HG03025 (cell line): ENCODE measurements around the gene PTPRG.

Experiments used
- ATAC-seq: cut with Tn5 transposase; IDR thresholded peaks from one replicate; pipeline ENCODE4 v1.9.1; 2021; ENCODE audit warnings: mild to moderate bottlenecking, moderate library complexity; ENCODE audit not compliant: unreplicated experiment, low FRiP score

PTPRG gene

DNA sequence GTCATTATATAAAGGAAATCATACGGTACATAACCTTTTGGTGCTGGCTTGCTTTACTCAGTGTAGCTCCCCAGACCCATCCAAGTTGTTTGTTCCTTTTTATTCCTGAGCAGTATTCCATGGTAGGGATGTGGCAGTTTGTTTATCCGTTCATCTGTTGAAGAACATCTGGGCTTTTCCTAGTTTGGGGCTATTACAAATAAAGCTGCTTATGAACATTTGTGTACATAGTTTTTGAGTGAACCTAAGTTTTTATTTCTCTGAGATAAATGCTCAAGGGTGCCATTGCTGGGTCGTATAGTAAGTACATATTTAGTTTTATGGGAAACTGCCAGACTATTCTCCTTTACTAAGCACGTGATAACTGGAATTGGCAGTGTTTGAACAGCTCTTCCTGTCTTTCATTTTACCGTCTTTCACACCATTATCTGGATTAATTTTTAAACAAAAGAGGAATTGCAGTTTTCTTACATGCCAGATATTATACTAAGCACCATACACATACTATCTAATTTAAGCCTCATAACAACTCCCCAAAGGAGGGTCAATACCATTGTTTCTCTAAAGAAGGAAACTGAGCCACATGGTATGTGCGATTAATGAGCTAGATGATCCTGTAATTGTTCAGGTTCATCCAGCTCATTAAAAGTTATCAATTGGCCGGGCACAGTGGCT is 85.6 kb downstream of the PTPRG start:
- no peak for ATAC-seq

DNA sequence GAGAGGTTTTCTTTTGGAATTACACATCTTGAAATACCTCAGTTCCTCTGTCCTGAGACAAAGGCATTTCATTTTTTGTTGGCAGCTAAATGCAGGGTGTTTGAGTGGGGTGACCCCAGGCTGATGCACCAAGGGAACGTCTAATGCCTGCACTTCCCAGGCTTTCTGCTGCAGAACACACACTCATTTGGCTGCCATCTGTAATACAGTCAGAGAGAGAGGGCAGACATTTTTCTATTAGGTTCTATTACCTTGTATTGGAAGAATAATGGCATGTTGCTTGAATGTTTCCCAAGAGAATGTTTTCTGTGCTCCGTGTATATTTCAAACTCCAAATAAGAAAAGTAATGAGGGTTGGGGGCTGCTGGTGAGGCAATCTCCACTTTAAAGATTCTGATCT is 87.1 kb downstream of the PTPRG start:
- ATAC-seq: no peak

DNA sequence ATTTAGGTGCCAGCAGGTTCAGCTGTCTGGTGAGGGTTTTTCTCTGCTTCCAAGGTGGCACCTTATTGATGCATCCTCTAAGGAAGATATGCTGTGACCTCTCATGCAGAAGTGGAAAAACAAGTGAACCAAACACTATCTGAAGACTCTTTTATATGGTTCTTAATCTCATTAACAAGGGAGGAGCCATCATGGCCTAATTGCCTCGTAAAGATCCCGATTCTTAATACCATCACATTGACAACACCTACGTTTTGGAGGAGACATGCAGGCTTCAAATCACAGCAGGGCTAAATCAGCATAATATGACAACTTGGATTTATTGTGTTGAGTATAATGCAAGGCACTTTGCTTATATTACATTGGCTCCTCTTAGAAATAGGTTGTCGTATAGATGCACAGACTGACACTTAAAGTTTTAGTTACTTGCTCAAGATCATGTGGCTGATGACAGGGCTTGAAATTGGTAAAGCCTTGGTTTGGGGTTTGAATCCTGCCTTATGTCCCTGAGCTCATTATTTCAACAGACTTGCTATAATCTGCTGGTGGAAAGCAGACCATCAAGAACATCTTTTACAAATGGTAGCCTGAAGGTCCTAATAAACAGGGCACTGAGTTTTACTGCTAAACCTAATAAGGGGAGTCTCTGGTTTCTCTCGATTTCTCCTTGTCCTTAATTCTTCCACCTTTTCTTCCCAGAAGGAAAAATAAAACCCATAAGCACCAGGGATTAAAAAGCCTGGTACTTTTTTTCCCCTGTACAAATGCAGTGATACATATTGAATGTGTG is 88.2 kb downstream of the PTPRG start:
- no peak for ATAC-seq

DNA sequence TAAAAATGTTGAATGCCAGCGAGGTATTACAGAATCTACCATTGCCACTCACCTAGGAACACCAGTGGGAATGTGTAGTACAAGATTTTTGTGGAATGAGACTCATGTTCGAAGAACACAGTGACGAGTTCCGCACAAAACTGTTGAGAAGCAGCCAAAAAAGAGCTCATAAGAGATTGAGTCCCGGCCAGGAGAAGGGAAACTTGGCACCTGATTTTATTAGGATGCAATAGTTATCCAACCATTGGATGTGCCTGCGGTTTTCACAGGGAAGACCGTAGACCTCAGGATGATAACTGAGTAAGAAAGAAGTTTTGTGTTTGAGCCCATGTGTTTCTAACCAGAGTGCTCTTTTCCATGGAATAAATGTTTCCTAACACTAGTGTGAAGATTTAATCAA is 88.9 kb downstream of the PTPRG start:
- ATAC-seq: no peak

DNA sequence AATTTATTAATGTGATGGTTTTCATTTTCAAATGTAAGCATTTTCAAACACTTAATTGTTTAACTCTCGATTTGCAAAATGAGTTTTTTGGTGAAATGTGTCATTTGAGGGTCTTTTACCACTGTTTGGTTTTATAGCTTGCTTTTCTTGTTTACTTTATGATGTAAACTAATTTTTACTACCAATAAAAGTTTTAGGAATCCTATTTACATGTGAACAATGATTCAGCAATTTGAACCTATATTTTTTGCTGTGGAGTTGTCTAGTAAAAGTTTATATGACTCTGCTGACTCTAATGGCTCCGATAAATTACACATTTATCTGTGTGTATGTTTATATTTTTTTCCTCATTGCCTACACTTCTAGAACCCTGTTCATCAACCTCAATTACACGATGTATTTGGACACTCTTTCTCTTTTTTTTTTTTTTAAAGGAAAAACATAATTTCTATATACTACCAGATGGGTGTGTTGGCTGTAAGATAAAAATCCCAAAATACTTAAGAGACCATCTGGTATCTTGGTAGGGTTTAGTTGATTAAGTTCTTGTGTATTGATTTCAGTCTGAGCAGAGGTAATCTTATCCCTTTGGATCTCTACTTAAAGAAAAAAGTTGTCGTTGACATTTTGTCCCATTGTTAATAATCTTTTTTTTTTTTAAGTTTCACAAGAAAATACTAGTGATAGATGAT is 89.5 kb downstream of the PTPRG start:
- no peak for ATAC-seq

DNA sequence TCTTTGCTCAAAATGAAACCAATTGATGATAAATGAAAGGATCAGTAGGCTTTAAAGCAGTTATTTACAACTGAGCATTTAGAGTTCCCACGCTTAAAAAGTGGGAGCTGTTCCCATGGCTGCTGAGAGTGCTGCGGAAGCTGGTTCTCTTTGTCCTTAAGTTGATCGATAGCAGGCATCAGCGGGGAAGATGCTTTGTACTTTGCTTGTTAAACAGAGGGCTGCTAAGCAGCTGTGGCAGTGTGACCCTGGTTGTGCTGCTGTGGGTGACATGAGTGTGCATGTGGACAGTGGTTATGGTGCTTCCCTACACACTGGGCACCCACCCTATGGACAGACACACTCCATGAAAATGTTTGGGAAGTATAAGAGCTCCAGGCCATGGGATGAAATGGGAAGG is 96.3 kb downstream of the PTPRG start:
- no peak for ATAC-seq

DNA sequence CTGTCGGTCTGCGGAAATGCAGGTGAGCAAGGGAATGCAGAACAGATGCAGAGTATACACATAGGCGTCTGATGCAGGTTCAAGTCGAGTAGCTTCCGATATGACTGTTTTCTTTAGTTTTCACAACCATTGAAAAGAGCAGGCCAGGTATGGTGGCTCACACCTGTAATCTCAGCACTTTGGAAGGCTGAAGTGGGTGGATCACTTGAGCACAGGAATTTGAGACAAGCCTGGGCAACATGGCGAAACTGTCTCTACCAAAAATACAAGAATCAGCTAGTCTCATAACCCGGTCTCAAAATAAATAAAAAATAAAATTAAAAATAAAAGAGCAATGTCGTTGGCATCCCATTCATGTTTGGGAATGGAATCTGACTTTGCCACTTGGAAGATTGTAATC is 101.5 kb downstream of the PTPRG start:
- ATAC-seq: no peak

DNA sequence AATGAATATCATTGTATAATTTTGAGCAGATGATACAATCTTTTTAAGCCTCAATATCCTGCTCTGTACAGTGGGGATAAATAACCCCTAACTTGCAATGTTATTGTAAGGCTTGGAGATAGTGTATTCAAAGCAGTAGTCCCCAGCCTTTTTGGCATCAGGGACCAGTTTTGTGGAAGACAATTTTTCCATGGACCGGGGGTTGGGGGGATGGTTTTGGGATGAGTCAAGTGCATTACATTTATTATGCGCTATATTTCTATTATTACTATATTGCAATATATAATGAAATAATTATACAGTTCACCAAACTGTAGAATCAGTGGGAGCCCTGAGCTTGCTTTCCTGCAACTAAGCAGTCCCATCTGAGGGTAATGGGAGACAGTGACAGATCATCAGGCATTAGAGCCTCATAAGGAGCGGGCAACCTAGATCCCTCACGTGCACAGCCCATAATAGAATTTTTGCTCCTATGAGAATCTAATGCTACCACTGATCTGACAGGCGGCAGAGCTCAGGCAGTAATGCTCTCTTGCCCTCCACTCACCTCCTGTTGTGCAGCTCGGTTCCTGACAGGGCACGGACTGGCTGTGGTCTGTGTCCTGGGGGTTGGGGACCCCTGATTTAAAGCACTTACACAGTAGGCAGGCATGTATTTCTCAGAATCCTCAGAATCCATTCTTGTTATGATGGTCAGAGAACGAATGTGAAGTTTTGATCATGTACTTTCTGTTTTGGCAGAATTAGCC is 102.2 kb downstream of the PTPRG start:
- no peak for ATAC-seq

DNA sequence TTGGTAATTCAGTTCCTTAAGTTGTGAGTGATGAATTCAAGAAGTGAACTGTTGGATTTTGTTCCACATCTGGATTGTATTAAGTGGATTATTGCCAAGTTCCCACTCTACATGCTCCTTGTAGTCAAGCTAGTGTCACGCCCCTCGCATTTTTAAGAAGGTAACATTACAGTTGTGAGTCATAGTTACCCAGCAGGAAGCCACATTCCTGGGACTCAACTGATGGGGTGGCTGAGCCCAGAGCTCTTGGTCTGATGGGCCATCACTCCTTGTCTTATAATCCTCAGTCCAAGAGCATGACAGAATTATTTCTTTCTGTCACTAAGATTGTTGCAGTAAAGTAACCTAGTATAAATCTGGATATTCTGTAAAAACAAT is 102.7 kb downstream of the PTPRG start:
- no peak for ATAC-seq

DNA sequence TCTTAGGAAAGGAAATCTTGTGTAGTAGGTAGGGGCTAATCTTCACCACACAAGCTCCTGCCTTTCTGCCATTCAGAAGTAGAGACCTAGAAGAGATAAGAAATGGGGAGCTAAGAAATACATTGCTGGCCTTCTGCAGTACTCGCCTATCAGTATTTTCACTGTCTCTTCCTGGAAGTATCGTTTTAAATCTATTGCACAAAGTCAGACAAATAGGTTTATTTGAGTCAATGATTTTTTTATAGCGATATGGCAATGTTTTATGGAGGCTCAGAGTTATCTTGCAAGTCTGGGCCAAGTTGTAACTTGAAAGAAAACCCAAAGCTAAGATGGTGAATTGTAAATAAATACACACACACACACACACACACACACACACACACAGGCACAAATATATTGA is 103.8 kb downstream of the PTPRG start:
- no peak for ATAC-seq

DNA sequence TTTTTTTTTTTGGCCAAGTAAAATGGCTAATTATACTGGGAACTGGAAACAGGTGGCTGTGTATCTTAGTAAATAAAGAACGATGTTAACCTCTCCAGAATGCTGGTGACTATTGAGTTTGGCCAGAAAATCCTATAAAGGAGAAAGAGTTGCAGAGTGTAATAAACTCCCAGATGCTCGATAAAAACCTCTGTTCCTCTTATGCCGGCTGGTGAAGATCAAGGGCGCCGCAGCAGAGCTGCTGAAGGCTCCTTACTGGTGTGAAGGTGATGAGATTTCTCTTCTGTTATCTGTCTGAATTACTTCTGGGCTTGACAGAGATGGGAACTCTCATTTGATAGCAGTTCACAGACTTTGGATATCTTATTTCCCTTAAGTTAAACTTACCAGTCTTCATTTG is 104.6 kb downstream of the PTPRG start:
- ATAC-seq: no peak

DNA sequence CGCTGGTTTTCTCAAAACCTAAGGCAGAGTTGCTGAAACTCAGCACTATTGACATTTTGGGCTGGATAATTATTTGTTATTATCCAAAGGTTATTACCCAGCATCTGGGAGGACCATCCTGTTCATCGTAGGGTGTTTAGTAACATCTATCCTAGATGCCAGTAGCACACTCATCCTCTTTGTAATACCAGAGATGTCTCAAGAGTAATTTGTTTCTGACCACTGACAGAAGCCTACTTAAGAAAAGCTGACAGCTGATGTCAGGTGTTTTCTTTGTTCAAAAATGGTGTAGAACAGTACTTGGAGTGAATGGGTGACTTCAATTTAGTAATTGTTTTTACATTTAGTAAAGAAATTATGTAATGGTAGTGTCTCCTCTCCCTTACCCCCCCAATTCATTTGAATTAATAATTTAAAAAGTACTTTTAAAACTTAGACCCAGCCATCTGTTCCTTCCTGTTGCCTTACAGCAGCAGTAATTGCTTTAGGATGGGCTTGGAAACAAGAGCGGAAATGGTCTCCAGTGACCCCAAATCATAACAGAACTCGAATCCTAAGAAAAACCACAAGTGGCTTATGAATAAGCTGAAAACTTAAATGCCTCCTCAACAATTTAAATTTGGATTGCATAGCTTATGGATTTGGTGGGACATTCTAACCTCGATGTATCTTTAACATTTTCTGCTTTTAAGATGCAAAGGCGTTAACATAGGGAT is 105.4 kb downstream of the PTPRG start:
- ATAC-seq: no peak

DNA sequence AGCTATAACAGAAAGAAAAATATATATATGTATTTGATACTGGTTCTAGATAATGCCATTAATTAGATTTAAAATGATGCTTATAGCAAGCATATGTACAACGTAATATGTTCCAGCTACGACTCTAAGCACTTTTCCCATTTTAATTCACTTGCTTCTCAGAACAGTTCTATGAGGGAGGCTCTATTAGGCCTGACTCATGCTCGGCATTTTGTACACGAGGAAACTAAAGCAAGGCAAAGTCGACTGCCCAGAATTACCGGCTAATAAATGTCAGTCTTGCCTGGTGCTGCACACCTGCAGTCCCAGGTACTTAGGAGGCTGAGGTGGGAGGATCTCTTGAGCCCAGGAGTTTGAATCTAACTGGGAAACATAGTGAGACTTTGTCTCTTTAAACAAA is 106.0 kb downstream of the PTPRG start:
- no peak for ATAC-seq

DNA sequence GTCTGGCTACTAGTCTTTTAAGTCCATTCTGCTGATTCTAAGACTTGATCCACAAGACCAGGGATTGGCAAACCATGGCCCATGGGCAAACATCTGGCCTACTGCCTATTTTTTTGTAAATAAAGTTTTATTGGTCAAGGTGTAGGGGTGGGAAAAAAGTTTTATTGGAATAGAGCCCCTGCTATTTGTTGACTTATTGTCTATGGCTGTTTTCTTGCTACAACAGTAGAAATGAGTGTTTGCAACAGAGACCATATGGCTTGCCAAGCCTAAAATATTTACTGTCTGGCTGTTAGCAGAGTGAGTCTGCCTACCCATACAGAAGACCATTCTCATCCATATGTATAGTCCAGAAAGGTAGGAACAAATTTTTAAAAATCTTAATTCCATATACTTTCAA is 106.4 kb downstream of the PTPRG start:
- no peak for ATAC-seq

DNA sequence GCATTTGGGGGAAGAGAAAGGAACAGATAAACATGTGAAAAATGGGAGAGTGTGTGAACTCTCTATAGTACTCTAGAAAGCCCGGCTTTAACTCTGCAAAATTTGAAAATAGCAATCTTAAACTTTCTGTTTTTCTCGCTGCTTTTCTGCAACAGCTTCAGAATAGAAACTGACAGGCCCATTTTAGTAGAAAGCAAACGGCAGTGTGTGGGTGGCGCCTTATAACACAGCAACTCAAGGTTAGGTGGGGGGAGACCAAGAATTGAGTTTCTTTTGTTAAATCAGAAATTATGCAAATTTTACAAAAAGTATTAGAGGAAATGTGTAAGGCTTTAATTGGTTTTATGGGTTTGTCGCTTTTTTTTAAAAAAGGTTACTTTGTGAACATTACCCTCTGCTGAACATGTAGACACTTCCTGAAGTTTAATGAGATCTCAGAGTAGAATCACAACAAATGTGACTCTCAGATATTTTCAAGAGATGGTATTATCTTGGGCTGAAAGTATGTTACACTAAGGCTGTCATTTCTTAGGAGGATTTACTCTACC is 107.0 kb downstream of the PTPRG start:
- ATAC-seq: peak; percentile 73

DNA sequence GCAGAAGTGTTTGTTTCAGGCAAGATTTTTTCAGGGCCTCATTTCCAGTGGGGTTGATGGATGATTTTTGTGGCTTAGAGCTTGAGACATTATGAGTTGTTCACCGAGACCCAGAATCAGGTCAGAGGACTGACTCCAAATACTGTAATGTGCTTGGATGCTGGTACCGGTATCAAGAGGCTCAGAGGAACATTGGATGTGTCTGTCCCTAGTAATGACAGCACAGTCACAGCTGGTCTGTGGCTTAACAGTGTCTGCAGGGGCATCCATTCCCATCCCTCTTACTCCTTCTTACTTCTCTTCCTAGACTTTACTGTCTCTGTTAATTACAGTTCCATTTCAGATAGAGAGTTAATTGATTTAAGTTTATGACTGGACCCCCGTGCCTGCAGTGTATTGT is 107.8 kb downstream of the PTPRG start:
- ATAC-seq: no peak

DNA sequence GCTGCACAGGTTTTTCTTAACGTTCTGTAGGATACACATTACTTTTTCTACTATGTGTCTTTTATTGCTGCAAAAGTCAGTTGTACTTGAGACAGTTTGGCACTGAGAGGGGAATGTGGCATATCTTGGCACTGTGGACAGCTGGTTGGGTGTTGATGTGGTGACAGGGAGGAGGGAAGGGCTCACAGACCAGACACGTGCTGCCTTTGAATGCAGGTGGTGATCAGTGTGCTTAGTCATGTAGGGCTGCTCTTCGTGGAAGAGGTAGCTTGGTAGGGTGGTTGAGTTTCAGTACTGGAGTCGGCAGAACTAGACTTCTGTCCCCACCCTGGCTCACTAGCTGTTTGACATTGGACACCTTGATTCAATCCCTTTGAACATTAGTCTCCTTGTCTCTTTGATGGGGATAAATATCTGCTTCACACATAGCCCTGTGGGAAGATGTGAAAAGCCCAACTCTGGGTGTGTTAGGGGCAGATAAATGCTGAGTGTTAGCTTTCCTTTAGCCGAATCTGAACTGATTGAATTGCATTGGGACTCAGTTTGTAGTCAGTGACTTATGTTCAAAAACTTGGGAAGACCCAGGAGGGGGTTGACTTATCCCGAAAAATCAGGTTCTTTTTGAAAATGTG is 108.4 kb downstream of the PTPRG start:
- peak; percentile 65 for ATAC-seq

DNA sequence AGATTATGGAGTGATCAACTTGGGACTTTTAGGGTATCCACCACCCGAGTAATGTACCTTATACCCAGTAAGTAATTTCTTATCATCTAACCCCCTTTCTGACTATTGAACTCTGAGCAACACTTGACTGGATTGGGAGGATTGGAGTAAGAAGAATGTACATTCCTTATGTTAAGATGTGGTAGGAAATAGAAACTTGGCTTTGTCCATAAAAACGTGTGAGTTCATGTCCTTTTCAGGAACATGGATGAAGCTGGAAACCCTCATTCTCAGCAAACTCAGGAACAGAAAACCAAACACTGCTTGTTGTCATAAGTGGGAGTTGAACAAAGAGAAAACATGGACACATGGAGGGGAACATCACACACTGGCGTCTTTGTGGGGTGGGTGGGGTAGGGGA is 112.3 kb downstream of the PTPRG start:
- ATAC-seq: no peak

DNA sequence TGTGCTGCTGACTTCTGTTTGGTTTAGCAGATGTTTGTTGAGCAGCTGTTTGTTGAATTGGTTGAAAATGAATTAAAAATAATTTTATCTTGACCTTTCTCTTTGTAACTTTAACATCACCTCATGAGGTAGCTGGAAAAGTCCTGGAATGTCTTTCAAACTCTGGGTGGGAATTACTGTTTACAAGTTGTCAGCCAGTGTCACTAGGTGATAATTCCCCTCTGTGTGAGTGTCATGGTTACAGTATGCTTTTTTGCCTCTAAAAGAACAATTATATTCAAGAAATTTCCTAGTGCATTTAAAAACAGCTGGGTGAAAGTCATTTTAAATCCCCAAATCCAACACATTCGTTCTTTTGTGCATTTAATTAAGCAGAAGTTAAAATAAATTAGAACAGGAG is 113.2 kb downstream of the PTPRG start:
- no peak for ATAC-seq

DNA sequence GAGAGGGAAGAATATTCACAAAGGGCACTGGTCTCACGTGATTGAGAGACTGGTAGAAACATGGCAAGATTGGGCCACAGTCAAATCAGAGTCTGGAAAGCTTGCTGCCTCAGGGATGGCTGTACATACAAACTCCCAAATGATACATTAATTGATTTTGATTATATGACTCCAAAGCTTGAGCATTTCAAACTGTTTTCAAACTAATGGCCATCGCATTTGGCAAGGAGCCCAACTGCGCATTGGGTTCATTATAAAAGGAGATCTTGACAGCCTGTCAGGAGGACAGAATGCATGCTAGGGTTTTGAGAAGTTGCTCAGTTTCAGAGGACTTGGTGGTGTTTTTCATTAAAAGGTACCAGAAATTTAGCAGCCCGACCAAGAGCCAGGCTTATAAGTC is 117.7 kb downstream of the PTPRG start:
- no peak for ATAC-seq
